Loucy (cell line): ENCODE data around the gene EFL1.

Source experiments
- EZH2phosphoT487 ChIP-seq: fragments of 200-600 bp; IDR thresholded peaks from 2 replicates; pipeline ENCODE4 v1.6.1; 2018; ENCODE audit warnings: antibody characterized with exemption, mild to moderate bottlenecking, moderate library complexity, borderline replicate concordance
- TF ChIP-seq, protein P1 (sequence below): fragments of 200-600 bp; sonication (generic); conservative IDR thresholded peaks from 2 replicates; pipeline ENCODE4 v1.5.1; 2014; ENCODE audit warnings: mild to moderate bottlenecking, antibody characterized with exemption, low read length

- TF ChIP-seq, protein P1, sequence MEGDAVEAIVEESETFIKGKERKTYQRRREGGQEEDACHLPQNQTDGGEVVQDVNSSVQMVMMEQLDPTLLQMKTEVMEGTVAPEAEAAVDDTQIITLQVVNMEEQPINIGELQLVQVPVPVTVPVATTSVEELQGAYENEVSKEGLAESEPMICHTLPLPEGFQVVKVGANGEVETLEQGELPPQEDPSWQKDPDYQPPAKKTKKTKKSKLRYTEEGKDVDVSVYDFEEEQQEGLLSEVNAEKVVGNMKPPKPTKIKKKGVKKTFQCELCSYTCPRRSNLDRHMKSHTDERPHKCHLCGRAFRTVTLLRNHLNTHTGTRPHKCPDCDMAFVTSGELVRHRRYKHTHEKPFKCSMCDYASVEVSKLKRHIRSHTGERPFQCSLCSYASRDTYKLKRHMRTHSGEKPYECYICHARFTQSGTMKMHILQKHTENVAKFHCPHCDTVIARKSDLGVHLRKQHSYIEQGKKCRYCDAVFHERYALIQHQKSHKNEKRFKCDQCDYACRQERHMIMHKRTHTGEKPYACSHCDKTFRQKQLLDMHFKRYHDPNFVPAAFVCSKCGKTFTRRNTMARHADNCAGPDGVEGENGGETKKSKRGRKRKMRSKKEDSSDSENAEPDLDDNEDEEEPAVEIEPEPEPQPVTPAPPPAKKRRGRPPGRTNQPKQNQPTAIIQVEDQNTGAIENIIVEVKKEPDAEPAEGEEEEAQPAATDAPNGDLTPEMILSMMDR, result no peak
- no peak for TF ChIP-seq EZH2phosphoT487
These were observed 144.5 kb downstream of the EFL1 start for GRCh38 chr15:82118040-82118439.
